ENCODE results near the gene SETD7.

GRCh38 chr4:139509727-139510410 is 46.1 kb downstream of the SETD7 start:
- peak; percentile 17 for TF ChIP-seq CTCF (IDR thresholded peaks at IDR 0.05; ENCODE audit: low read depth, low read length, poor library complexity, severe bottlenecking)
- no peak for TF ChIP-seq EZH2phosphoT487 (IDR thresholded peaks at IDR 0.05; ENCODE audit: borderline replicate concordance, low read length)
